Heart right ventricle (tissue), 16 donors: ENCODE data around the gene NUP35. TPM values are rescaled to one million over a fixed set of nuclear protein-coding genes. Genes with fewer than 3 reads are reported as not detected.
A peak's percentile ranks its signal among the peaks of the same experiment; 100 is the strongest.

Experiments used
- ATAC-seq, 8 donors: fragments of 200-7000 bp; cut with Tn5 transposase; one replicate each; pipeline ENCODE4 v1.9.1; 2020; ENCODE audit warnings: mild to moderate bottlenecking in 8 of 8, moderate library complexity in 8 of 8, moderate number of reproducible peaks in 1 of 8
- DNase-seq, 2 donors: peaks; one replicate each; pipeline ENCODE4 v3.0.0-alpha.2; 2020
- H3K27ac ChIP-seq, 10 donors: fragments of 200-600 bp; sonication (generic) in 2 of 10; one replicate each; pipeline versions ENCODE4 v1.5.0 to v1.8.0; 2020 to 2022; ENCODE audit warnings: mild to moderate bottlenecking in 3 of 10
- H3K27me3 ChIP-seq, 7 donors: fragments of 200-600 bp; one replicate each; pipeline ENCODE4 v1.8.0; 2021 to 2022; ENCODE audit warnings: mild to moderate bottlenecking in 2 of 7
- H3K36me3 ChIP-seq, 9 donors: fragments of 200-600 bp; sonication (generic) in 1 of 9; one replicate each; pipeline versions ENCODE4 v1.5.0 to v1.8.0; 2020 to 2022; ENCODE audit warnings: mild to moderate bottlenecking in 2 of 9
- H3K4me1 ChIP-seq, 9 donors: fragments of 200-600 bp; sonication (generic) in 1 of 9; one replicate each; pipeline versions ENCODE4 v1.5.0 to v1.8.0; 2020 to 2022; ENCODE audit warnings: mild to moderate bottlenecking in 4 of 9
- H3K4me3 ChIP-seq, 10 donors: fragments of 200-600 bp; sonication (generic) in 2 of 10; one replicate each; pipeline versions ENCODE4 v1.5.0 to v1.8.0; 2020 to 2022; ENCODE audit warnings: mild to moderate bottlenecking in 7 of 10, moderate library complexity in 2 of 10
- H3K9me3 ChIP-seq, 11 donors: fragments of 200-600 bp in 10 of 11; sonication (generic) in 2 of 11; one replicate each; pipeline versions ENCODE4 v1.5.0 to v1.8.0; 2013 to 2022; ENCODE audit warnings: mild to moderate bottlenecking in 2 of 11, control low read depth in 1 of 11, moderate library complexity in 1 of 11
- CTCF ChIP-seq, 9 donors: fragments of 200-600 bp; sonication (generic) in 2 of 9; IDR thresholded peaks; one replicate each; pipeline versions ENCODE4 v1.5.0 to v1.8.0; 2021 to 2022; ENCODE audit warnings: antibody characterized with exemption in 9 of 9, mild to moderate bottlenecking in 5 of 9, moderate library complexity in 1 of 9
- WGBS, 2 donors: extraction: QIAGEN DNeasy Blood & Tissue Kit; methylation state at CpG; one replicate each; pipeline ENCODE4 v1.1.7; 2013; ENCODE audit warnings: inconsistent platforms in 1 of 2; 5-methylcytosine and 5-hydroxymethylcytosine counted together
- intact Hi-C, 10 donors: fragments of 100-400 bp; cut with DNase I; formaldehyde crosslinking; loops; one replicate each; pipeline versions ENCODE4 v1.11.1 to v1.14.2; 2022
- polyA plus RNA-seq, 2 donors: library from polyadenylated mRNA; stranded (reverse); fragments of 200-250 nt; gene quantifications; one replicate each; pipeline ENCODE4 v1.2.3, GENCODE V29; 2013
- total RNA-seq, 10 donors: library from RNA; stranded (reverse); fragmentation: NEBNext Ultra II Directional in 3 of 10; extraction: Animal tissue kit (Norgen Biotek cat#: 25700) in 3 of 10; gene quantifications; one replicate each; pipeline versions ENCODE4 v1.2.1 to v1.2.4, GENCODE V29; 2021 to 2023
- donor health status: Arrhythmogenic right ventricular cardiomyopathy.
- donor health status: ischemic (EF 13 %, LVEDD 7.1; RV severe dilation, severe dysfunction).
- donor health status: healthy with polysubstance abuse.
- donor health status: DM: no; HTN: yes; CAD: no.
- donor health status: DM: no; HTN: no; CAD: no.
- donor health status: ischemic (EF 25% LVEDD 6.9; RV normal size, moderate dysfunction).
- donor health status: ischemic (EF 25% LVEDD 5.7; RV mildly dilated, moderate dysfunction).
- donor health status: healthy.
- donor health status: DM: yes; HTN: yes; CAD: no.
- donor health status: Ischemic cardiomyopathy.
- donor health status: ischemic (EF 35%, LVEDD 5.7; RV mildly dilated, moderate dysfunction).
- donor health status: nonischemic (EF 11% LVEDD 7.7; RV severe dilation, severe dysfunction).
- donor health status: DM: yes; HTN: yes; CAD: no.
- donor health status: PGD.
- donor health status: ischemic (EF 29% LVEDD 5.4; RV normal size, mild dysfunction).
- donor health status: nonischemic (EF 23%, LVEDD 6.1; RV moderate dilation, normal function).

NUP35 gene
- total and polyA plus RNA-seq, 12 donors, result 4.4 to 11.0 (median 8.3) TPM

GRCh38 chr2:183079139-183079775, 45.0 kb upstream of the NUP35 start:
- H3K4me3 ChIP-seq, result peak overlapping the region; percentile 42 to 78 (median 70)
- H3K27me3 ChIP-seq, result peaks cover 0 to 18% (median 0%) of the 10 kb centered on the region in 7 donors
- intact Hi-C loops, result loop anchor here in 2 of 10 donors (1.0 to 5.0 kb wide), 4 partner anchors 37 to 362 kb away; partner anchors contain the start of genes DNAJC10 (in 1 of the 2) and NUP35 (in 1 of the 2)
- peaks cover 0 to 5% (median 0%) of the 10 kb centered on the region in 9 donors for H3K36me3 ChIP-seq
- peaks cover 0 to 33% (median 18%) of the 10 kb centered on the region in 9 donors for H3K4me1 ChIP-seq
- 11 to 16% methylated on average over 13 of the region's 13 CpGs for WGBS, 2 donors
- peak overlapping the region; percentile 71 to 92 (median 88) for H3K27ac ChIP-seq
- no peaks in the 10 kb centered on the region for H3K9me3 ChIP-seq
- TF ChIP-seq CTCF (IDR thresholded peaks at IDR 0.05), result peak in 1 of 9 donors; percentile 11
- ATAC-seq (peak; percentile 47 to 79 (median 72)), DNase-seq (no peak)

- H3K4me3 ChIP-seq, result no peak overlapping the region
- intact Hi-C loops, result loop anchor here in 1 of 10 donors (10.0 kb wide), 1 partner anchor 317 kb away; no protein-coding TSS in a partner anchor
- 13 to 25% methylated on average over 1 of the region's 1 CpG for WGBS, 2 donors
- H3K4me1 ChIP-seq, result peaks cover 0 to 33% (median 18%) of the 10 kb centered on the region in 9 donors
- DNase-seq (peak in 1 of 2 donors; percentile 34), ATAC-seq (peak in 4 of 8 donors; percentile 29 to 66 (median 52))
- H3K27ac ChIP-seq, result peak overlapping the region in 4 of 10 donors; percentile 11 to 38 (median 24)
- H3K9me3 ChIP-seq, result no peaks in the 10 kb centered on the region
- TF ChIP-seq CTCF (IDR thresholded peaks at IDR 0.05), result no peak
- H3K36me3 ChIP-seq, result peaks cover 0 to 8% (median 0%) of the 10 kb centered on the region in 9 donors
- H3K27me3 ChIP-seq, result peaks cover 0 to 7% (median 0%) of the 10 kb centered on the region in 7 donors
Observed at GRCh38 chr2:183081911-183082310, 42.3 kb upstream of the NUP35 start.

GRCh38 chr2:183088061-183088460, 36.2 kb upstream of the NUP35 start:
- H3K9me3 ChIP-seq, result no peaks in the 10 kb centered on the region
- peaks cover 0 to 31% (median 0%) of the 10 kb centered on the region in 9 donors for H3K36me3 ChIP-seq
- WGBS, 2 donors, result 89% methylated on average over 3 of the region's 3 CpGs
- ATAC-seq (no peak), DNase-seq (no peak)
- intact Hi-C loops, result loop anchor here in 1 of 10 donors (10.0 kb wide), 1 partner anchor 323 kb away; no protein-coding TSS in a partner anchor
- H3K27me3 ChIP-seq, result no peaks in the 10 kb centered on the region
- TF ChIP-seq CTCF (IDR thresholded peaks at IDR 0.05), result no peak
- H3K4me1 ChIP-seq, result no peaks in the 10 kb centered on the region
- H3K4me3 ChIP-seq, result no peak overlapping the region
- H3K27ac ChIP-seq, result no peak overlapping the region

- H3K4me3 ChIP-seq, result no peak overlapping the region
- H3K27me3 ChIP-seq, result no peaks in the 10 kb centered on the region
- TF ChIP-seq CTCF (IDR thresholded peaks at IDR 0.05), result no peak
- H3K27ac ChIP-seq, result no peak overlapping the region
- no peaks in the 10 kb centered on the region for H3K9me3 ChIP-seq
- intact Hi-C loops, result loop anchor here in 1 of 10 donors (10.0 kb wide), 1 partner anchor 325 kb away; no protein-coding TSS in a partner anchor
- WGBS, 2 donors, result 91 to 95% methylated on average over 6 of the region's 6 CpGs
- H3K4me1 ChIP-seq, result peaks cover 0 to 9% (median 0%) of the 10 kb centered on the region in 9 donors
- H3K36me3 ChIP-seq, result peaks cover 0 to 27% (median 0%) of the 10 kb centered on the region in 9 donors
- DNase-seq (no peak), ATAC-seq (no peak)
Observed at GRCh38 chr2:183089192-183089851, 34.9 kb upstream of the NUP35 start.
